CD4-positive, CD25-positive, alpha-beta regulatory T cell (primary cell): ENCODE results near the gene OCA2. TPM values are rescaled to one million over a fixed set of nuclear protein-coding genes. Genes with fewer than 3 reads are reported as not detected.
"Not testable (repeated sequence)": the region's sequence is repeated elsewhere in the genome, so short reads cannot be mapped to it uniquely, and the experiment has no call there.

Experiments used
- ATAC-seq, 2 donors: fragments of 150-1000 bp; cut with Tn5 transposase; one replicate each; pipeline ENCODE4 v1.10.0; 2021; ENCODE audit warnings: low read depth in 2 of 2, moderate number of reproducible peaks in 2 of 2, moderate library complexity in 1 of 2
- DNase-seq, 3 donors: peaks; one replicate each; pipeline versions ENCODE4 v3.0.0 to v3.0.0-alpha.2; 2012 to 2022; ENCODE audit warnings: mixed read lengths in 1 of 3
- H3K27ac ChIP-seq: one replicate; pipeline ENCODE4 v1.7.0; 2013; ENCODE audit warnings: mild to moderate bottlenecking, low read length; ENCODE audit not compliant: insufficient read depth, poor library complexity, severe bottlenecking
- H3K27me3 ChIP-seq: one replicate; pipeline ENCODE4 v1.7.0; 2013; ENCODE audit warnings: low read length; ENCODE audit not compliant: control insufficient read depth, insufficient read depth
- H3K36me3 ChIP-seq: one replicate; pipeline ENCODE4 v1.7.0; 2013; ENCODE audit warnings: mild to moderate bottlenecking, low read length, moderate library complexity; ENCODE audit not compliant: control insufficient read depth, insufficient read depth
- H3K4me1 ChIP-seq: 2 replicates; pipeline ENCODE4 v1.7.0; 2013; ENCODE audit warnings: mild to moderate bottlenecking, low read length; ENCODE audit not compliant: insufficient read depth, control insufficient read depth, poor library complexity, severe bottlenecking
- H3K4me3 ChIP-seq: one replicate; pipeline ENCODE4 v1.7.0; 2013; ENCODE audit warnings: low read depth, mild to moderate bottlenecking, low read length, moderate library complexity
- H3K9me3 ChIP-seq, 2 experiments: 1 replicate in 1 of 2; 2 replicates in 1 of 2; pipeline ENCODE4 v1.7.0; 2013; ENCODE audit warnings: low read length in 2 of 2, mild to moderate bottlenecking in 1 of 2, moderate library complexity in 1 of 2; ENCODE audit not compliant: control insufficient read depth in 2 of 2
- H3K27ac Mint-ChIP-seq, 3 donors: one replicate each; pipeline ENCODE4 v1.8.0; 2020 to 2022; ENCODE audit warnings: mild to moderate bottlenecking in 3 of 3, mixed read lengths in 3 of 3, moderate library complexity in 2 of 3
- H3K27me3 Mint-ChIP-seq: one replicate; pipeline ENCODE4 v1.8.0; 2022; ENCODE audit warnings: mild to moderate bottlenecking, mixed read lengths
- H3K36me3 Mint-ChIP-seq: one replicate; pipeline ENCODE4 v1.8.0; 2020; ENCODE audit warnings: mixed read lengths
- H3K4me1 Mint-ChIP-seq, 4 donors: one replicate each; pipeline ENCODE4 v1.8.0; 2020 to 2022; ENCODE audit warnings: mixed read lengths in 4 of 4, mild to moderate bottlenecking in 1 of 4
- H3K4me3 Mint-ChIP-seq, 4 donors: one replicate each; pipeline ENCODE4 v1.8.0; 2020 to 2022; ENCODE audit warnings: mild to moderate bottlenecking in 4 of 4, mixed read lengths in 4 of 4, moderate library complexity in 3 of 4
- H3K9me3 Mint-ChIP-seq, 7 donors: one replicate each; pipeline ENCODE4 v1.8.0; 2020 to 2022; ENCODE audit warnings: mixed read lengths in 7 of 7, mild to moderate bottlenecking in 3 of 7, moderate library complexity in 2 of 7
- polyA plus RNA-seq, 4 donors: library from polyadenylated mRNA; unstranded; fragments of 300-500 nt; fragmentation: Illumina TruSeq; gene quantifications; one replicate each; pipeline ENCODE4 v1.2.3, GENCODE V29; 2021
- total RNA-seq: library from RNA; stranded (reverse); gene quantifications from one replicate; pipeline ENCODE4 v1.2.3, GENCODE V29; 2022

Gene OCA2
- total and polyA plus RNA-seq, 5 donors from 2014 or later, result not detected

DNA sequence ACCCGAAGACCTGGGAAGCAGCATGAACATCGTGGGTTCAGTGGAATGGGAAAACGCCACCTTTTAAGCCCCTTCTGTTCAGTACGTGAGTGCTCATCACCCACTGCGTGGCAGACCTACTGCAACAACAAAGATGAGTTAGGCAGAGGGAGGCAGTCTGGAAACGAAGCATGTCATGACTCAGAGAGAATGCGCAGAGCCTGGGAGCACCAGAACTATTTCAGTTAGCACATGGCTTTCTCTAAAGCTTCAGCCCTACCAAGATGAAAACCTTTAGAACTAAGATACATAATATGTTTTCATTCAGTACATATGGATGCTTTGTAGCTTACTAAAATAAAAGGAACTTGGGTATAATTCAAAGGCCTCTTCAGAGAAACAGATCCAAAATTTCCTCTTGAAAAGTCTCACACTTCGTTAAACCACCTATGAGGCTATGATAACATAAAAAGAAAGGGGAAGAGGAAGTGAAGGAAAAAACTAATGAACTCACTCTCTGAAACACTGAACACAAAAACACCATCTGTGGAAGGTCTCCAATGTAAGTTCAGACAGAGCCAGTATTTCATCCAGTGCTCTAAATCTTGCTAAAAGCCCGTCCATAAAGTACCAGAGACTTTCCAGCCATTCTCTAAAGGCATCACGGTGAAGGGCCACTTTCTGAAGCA is 140.1 kb downstream of the OCA2 start:
- Histone ChIP-seq H3K36me3 (no peaks in the 10 kb centered on the region), H3K9me3 (no peaks in the 10 kb centered on the region), H3K4me1 (no peaks in the 10 kb centered on the region), H3K4me3 (no peak overlapping the region), H3K27me3 (no peaks in the 10 kb centered on the region), H3K27ac (no peak overlapping the region)
- no peak for ATAC-seq
- DNase-seq, result no peak
- Mint-ChIP-seq H3K36me3 (no peaks in the 10 kb centered on the region), H3K27me3 (no peaks in the 10 kb centered on the region), H3K4me3 (no peak overlapping the region), H3K9me3 (peaks cover 0 to 2% (median 0%) of the 10 kb centered on the region in 7 donors), H3K4me1 (no peaks in the 10 kb centered on the region), H3K27ac (no peak overlapping the region)

DNA sequence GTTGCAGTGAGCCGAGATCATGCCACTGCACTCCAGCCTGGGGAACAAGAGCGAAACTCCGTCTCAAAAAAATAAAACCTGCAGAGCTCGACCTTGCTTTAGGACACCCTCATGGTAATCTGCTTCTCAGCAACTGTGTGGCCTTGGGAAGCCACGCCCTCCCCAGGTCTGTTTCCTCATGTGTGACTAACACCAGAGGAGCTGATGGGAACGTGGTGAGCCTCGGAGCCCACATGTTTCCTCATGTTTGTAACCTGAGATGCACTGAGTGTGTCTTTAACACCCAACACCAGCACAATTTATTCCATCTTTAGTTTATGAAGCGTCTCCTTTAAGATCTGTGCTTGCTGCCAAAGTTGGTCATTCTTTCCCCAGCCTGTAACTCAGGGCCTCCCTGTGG is 142.8 kb downstream of the OCA2 start:
- Histone ChIP-seq H3K27ac (no peak overlapping the region), H3K4me1 (no peaks in the 10 kb centered on the region), H3K4me3 (no peak overlapping the region), H3K27me3 (no peaks in the 10 kb centered on the region), H3K9me3 (no peaks in the 10 kb centered on the region), H3K36me3 (no peaks in the 10 kb centered on the region)
- no peak for ATAC-seq
- Mint-ChIP-seq H3K4me1 (no peaks in the 10 kb centered on the region), H3K27ac (no peak overlapping the region), H3K27me3 (no peaks in the 10 kb centered on the region), H3K4me3 (no peak overlapping the region), H3K36me3 (no peaks in the 10 kb centered on the region), H3K9me3 (peaks cover 0 to 1% (median 0%) of the 10 kb centered on the region in 7 donors)
- DNase-seq, result no peak

DNA sequence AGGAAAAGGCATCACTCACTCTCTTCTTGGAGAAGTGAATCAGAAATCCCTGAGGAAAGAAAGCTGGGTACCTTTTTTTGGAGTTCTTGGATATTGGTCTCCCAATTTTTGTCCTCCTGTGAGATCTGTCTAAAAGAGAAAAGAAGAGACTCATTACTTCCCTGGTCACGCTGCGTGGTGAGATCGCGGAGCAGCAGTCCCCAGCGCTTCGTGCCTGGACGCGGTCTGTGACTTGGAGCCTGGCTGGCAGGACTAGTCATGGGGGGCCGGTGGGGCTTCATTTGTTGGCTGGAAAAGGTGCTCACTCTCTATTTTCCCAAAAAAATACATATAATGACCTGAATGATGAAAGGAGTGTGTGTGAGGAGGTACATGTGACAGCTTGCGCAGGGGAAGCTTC is 144.0 kb downstream of the OCA2 start:
- Histone ChIP-seq H3K4me1 (no peaks in the 10 kb centered on the region), H3K9me3 (no peaks in the 10 kb centered on the region), H3K27me3 (no peaks in the 10 kb centered on the region), H3K36me3 (no peaks in the 10 kb centered on the region), H3K27ac (no peak overlapping the region), H3K4me3 (no peak overlapping the region)
- H3K36me3 Mint-ChIP-seq, result no peaks in the 10 kb centered on the region
- H3K27me3 Mint-ChIP-seq, result no peaks in the 10 kb centered on the region
- no peak overlapping the region for H3K27ac Mint-ChIP-seq
- no peak overlapping the region for H3K4me3 Mint-ChIP-seq
- DNase-seq (no peak), ATAC-seq (no peak)
- no peaks in the 10 kb centered on the region for H3K4me1 Mint-ChIP-seq
- H3K9me3 Mint-ChIP-seq, result no peaks in the 10 kb centered on the region

DNA sequence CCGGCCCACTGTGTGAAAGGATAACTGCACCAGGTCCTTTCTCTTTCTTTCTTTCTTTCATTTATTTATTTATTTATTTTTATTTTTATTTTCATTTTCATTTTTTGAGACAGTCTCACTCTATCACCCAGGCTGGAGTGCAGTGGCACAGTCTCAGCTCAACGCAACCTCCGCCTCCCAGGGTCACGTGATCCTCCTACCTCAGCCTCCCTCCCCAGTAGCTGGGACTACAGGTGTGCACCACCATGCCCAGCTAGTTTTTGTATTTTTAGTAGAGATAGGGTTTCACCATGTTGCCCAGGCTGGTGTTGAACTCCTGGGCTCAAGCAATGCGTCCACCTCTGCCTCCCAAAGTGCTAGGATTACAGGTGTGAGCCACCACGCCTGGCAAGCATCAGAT is 146.5 kb downstream of the OCA2 start:
- H3K27ac Mint-ChIP-seq, H3K4me3 Mint-ChIP-seq, H3K4me1 Mint-ChIP-seq, H3K9me3 Mint-ChIP-seq, H3K36me3 Mint-ChIP-seq, H3K27me3 ChIP-seq, H3K27ac ChIP-seq, DNase-seq, H3K27me3 Mint-ChIP-seq, ATAC-seq, H3K4me3 ChIP-seq, H3K36me3 ChIP-seq, H3K4me1 ChIP-seq, H3K9me3 ChIP-seq: not testable (repeated sequence)

DNA sequence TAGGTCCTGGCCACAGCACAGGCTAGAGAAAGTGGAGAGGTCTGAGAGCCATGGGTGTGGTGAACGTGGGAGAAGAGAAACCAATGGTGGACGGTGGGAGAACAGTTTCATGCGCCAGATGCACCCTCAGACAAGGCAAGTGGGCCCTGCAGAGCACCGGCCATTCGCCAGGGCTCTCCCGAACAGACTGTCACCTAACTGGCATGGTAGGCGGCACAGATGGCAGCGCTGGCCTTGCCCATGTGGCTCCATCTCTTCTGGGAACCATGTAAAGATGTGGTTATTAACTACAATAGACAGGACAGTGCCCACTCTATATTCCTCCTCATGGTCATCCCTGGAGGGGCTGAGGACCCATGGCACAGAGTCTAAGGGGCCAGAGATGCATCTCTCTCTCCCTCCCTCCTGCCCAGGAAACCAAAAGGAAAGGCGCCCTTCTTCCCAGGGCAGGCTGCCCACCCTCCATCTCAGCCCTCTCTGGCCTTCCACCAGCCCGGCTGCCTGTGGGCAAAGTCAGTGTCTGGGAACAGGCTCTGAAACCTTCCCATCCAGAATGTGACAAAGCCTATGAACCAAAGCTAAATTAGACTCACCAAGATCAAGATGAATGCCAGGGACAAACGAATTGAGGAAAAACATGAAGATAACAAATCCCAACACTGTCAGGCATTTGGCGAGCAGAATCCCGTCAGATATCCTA is 147.8 kb downstream of the OCA2 start:
- Histone ChIP-seq H3K27me3 (no peaks in the 10 kb centered on the region), H3K4me1 (no peaks in the 10 kb centered on the region), H3K9me3 (no peaks in the 10 kb centered on the region), H3K27ac (no peak overlapping the region), H3K4me3 (no peak overlapping the region), H3K36me3 (no peaks in the 10 kb centered on the region)
- Mint-ChIP-seq H3K27me3 (no peaks in the 10 kb centered on the region), H3K27ac (no peak overlapping the region), H3K36me3 (no peaks in the 10 kb centered on the region), H3K9me3 (no peaks in the 10 kb centered on the region), H3K4me1 (no peaks in the 10 kb centered on the region), H3K4me3 (no peak overlapping the region)
- no peak for ATAC-seq
- no peak for DNase-seq

DNA sequence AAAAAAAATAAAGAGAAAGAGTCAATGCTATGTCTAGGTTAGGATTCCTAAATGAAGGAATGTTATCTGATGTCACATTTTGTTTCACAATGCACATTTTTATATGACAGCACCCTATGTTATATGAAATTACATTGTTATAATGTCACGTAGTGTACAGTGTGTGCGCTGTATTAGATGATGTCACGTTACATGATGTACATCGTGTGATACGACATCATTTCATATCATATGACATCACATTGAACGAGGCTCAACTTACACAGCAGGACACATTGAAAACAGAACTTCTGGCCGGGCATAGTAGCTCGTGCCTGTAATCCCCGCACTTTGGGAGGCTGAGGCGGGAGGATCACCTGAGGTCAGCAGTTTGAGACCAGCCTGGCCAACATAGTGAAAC is 150.0 kb downstream of the OCA2 start:
- Histone ChIP-seq H3K4me1 (no peaks in the 10 kb centered on the region), H3K4me3 (no peak overlapping the region), H3K9me3 (no peaks in the 10 kb centered on the region), H3K27me3 (no peaks in the 10 kb centered on the region), H3K27ac (no peak overlapping the region), H3K36me3 (no peaks in the 10 kb centered on the region)
- no peak for DNase-seq
- Mint-ChIP-seq H3K36me3 (no peaks in the 10 kb centered on the region), H3K4me3 (no peak overlapping the region), H3K4me1 (no peaks in the 10 kb centered on the region), H3K27ac (no peak overlapping the region), H3K9me3 (no peaks in the 10 kb centered on the region), H3K27me3 (no peaks in the 10 kb centered on the region)
- no peak for ATAC-seq

DNA sequence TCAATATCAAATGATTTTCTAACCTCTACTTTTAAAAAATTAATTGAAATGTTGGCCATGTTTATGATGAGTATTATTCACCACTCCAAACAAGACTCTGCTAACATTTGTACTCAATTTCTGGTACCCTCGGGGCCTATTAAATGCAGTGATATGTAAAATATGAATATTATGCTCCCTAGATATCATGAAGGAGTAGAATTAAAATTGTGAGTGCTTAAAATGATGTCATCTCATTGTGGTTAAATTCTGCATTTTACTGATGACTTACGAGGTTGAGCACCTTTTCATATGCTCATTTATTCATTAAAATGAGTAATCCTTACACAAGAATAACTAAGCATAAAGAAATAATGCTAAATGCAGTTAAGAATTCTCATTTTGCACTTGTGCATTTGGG is 159.9 kb downstream of the OCA2 start:
- Histone ChIP-seq H3K4me3 (no peak overlapping the region), H3K4me1 (no peaks in the 10 kb centered on the region), H3K27me3 (no peaks in the 10 kb centered on the region), H3K36me3 (no peaks in the 10 kb centered on the region), H3K9me3 (no peaks in the 10 kb centered on the region), H3K27ac (no peak overlapping the region)
- Mint-ChIP-seq H3K36me3 (no peaks in the 10 kb centered on the region), H3K9me3 (peaks cover 0 to 3% (median 0%) of the 10 kb centered on the region in 7 donors), H3K4me1 (no peaks in the 10 kb centered on the region), H3K27ac (no peak overlapping the region), H3K27me3 (no peaks in the 10 kb centered on the region), H3K4me3 (no peak overlapping the region)
- no peak for DNase-seq
- no peak for ATAC-seq

DNA sequence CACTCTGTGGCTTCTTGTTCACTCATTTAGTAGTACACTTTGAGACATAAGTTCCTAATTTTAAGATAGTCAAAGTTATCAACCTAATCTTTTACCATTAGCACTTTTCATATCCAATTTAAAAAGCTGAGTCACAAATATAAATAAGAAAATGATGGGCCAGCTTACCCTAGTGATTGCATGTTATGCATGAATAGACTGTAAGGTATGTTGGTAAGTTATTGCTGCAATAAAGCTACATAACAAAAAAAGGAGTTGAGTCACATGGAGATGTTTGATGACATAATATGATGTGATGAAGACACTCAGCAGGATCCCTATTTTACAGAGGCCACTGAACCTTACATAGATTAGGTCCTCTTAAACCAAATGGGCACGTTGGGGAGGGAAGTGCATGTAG is 161.3 kb downstream of the OCA2 start:
- Mint-ChIP-seq H3K27ac (no peak overlapping the region), H3K9me3 (peaks cover 0 to 8% (median 6%) of the 10 kb centered on the region in 7 donors), H3K4me1 (no peaks in the 10 kb centered on the region), H3K36me3 (no peaks in the 10 kb centered on the region), H3K4me3 (no peak overlapping the region), H3K27me3 (no peaks in the 10 kb centered on the region)
- Histone ChIP-seq H3K4me3 (no peak overlapping the region), H3K9me3 (no peaks in the 10 kb centered on the region), H3K4me1 (no peaks in the 10 kb centered on the region), H3K36me3 (no peaks in the 10 kb centered on the region), H3K27ac (no peak overlapping the region), H3K27me3 (no peaks in the 10 kb centered on the region)
- ATAC-seq, result no peak
- no peak for DNase-seq
